D721Med (cell line): Measurements from ENCODE around the gene CCM2L.

ENCODE experiments used
- DNase-seq: peaks from one replicate; pipeline ENCODE4 v3.0.0; 2011; ENCODE audit warnings: low spot score; ENCODE audit not compliant: insufficient read length
- FAIRE-seq: peaks from 2 replicates; lab custom pipeline; 2011; peaks lifted over from hg19 to GRCh38; lab: Jason Lieb, UNC
- TF ChIP-seq, protein P1 (sequence below): IDR thresholded peaks from 2 replicates; pipeline ENCODE4 v1.5.1; 2012; ENCODE audit warnings: mild to moderate bottlenecking, control low read depth; ENCODE audit not compliant: insufficient read depth; ENCODE audit errors: missing control alignments

CCM2L gene

DNA sequence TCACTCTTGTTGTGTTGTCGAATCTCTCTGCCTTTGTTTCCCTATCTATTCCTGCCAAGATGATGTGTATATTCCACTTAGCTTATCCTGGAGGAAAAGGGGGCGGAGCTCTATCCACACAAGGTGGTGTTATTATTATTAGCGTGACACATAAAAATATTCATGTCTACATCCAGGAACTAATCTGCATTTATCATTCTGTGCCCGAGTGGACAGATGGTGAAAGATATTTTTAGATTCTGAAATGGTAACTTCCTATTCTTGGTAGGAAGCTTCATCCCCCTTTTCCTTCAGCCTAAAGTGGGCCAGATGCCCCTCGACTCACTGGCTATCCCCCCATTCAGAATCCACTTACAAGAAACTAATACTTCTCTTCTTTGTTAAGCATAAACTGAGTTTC is 40.2 kb upstream of the CCM2L start:
- FAIRE-seq (no peak), DNase-seq (no peak)
- TF ChIP-seq, protein P1, sequence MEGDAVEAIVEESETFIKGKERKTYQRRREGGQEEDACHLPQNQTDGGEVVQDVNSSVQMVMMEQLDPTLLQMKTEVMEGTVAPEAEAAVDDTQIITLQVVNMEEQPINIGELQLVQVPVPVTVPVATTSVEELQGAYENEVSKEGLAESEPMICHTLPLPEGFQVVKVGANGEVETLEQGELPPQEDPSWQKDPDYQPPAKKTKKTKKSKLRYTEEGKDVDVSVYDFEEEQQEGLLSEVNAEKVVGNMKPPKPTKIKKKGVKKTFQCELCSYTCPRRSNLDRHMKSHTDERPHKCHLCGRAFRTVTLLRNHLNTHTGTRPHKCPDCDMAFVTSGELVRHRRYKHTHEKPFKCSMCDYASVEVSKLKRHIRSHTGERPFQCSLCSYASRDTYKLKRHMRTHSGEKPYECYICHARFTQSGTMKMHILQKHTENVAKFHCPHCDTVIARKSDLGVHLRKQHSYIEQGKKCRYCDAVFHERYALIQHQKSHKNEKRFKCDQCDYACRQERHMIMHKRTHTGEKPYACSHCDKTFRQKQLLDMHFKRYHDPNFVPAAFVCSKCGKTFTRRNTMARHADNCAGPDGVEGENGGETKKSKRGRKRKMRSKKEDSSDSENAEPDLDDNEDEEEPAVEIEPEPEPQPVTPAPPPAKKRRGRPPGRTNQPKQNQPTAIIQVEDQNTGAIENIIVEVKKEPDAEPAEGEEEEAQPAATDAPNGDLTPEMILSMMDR: no peak

DNA sequence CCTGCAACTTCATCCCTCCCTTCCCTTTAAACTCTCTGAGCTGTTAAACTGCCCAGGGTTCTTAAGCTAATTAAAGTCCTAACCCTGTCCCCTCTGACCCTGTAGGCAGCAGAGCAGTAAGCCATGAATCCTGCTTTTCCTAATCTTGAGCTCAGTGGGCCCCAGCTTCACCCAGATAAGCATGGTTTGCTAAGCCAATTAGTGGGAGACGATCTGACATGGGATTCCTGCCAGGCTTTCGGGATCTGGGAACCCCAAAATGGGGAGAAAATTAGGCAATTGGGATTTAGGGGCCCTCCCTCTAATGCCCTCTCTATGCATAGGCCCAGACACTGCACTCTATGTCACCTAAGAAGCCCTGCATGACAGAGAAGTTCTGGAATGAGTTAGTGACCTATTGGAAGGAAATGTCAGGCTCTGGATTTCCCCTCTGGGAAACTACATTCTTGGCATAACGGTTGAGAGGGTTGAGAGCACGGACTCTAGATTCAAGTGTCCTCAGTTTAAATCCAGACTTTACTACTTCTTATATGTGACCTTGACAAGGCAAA is 37.7 kb upstream of the CCM2L start:
- TF ChIP-seq, protein P1: no peak
- DNase-seq (no peak), FAIRE-seq (no peak)

DNA sequence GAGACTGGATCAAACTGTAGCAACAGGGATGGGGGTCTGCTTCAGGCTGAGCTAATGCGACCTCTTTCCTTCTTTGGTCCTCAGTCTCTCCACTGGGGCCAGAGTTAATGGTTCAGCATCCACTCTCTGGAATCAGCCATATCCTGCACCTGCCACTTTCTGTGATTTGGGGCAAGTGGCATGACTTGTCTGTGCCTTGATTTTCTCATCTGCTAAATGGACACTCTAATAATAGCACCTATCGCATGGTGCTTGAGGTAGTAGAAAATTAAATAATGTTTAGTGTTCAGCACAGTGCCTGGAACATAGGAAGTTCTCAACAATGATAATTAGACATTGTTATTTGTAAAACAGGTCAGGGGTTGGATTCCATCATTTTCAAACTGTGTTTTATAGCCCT is 35.9 kb upstream of the CCM2L start:
- TF ChIP-seq, protein P1: no peak
- FAIRE-seq (no peak), DNase-seq (no peak)

DNA sequence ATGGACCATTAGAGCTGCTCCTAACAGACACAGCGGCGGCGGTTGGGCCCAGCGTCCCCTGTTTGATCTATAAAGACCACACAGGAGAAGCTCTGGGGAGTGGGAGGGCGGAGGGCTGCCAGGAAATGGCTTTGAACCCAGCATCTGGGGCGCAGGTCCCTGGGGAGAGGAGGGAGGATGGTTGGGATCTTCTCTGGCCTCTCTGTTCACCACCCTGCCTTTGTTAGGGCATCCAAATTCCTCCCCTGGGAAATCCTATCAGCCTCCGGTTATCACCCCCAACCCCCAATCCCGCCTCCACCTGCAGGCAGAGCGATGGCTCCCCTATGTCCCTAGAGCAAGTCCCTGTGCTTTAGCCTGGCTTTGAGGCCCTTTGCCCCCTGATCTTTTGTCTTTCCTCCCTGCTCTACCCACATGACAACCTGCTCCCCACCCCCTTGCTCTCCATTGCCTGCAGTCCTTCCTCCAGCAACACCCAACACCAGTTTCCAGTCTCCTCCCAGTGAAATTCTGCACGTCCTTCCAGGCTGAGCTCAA is 35.2 kb upstream of the CCM2L start:
- FAIRE-seq (no peak), DNase-seq (no peak)
- TF ChIP-seq, protein P1: no peak

DNA sequence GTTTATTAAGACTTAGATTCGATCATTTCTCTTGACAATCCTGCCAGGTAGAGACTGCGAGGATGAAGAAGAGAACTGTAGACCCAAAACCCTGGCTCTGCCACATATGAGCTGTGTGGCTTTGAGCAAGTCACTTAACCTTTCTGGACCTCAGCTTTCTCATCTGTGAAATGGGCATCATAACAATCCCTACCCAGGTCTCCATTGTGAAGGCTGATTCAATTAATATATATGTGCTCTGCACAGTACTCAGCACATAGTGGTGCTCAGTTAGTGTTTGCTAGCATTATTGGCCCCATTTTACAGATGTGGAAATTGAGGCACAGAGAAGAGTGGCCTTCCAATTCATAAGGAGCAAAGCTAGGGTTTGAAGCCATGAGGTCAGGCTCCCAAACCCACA is 34.4 kb upstream of the CCM2L start:
- no peak for FAIRE-seq

DNA sequence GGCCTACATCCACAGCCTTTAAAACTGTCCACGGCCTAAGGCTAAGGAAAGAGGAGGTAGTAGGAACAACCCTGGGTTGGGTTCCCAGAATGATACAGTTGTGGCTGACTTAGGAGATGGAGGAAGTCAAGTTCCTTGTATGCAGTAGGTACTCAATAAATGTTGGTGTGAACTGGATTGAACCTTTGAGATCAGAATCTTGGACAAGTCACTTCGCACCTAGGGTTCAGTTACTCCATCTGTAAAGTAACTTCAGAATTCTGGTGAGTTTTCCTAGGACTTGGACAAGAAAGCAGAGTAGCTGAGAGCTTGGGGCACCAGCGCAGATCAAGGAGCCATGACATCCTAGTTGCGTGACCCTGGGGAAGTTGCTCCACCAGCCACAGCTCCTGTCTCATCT is 33.2 kb upstream of the CCM2L start:
- DNase-seq (no peak), FAIRE-seq (no peak)
- TF ChIP-seq, protein P1: no peak

More for the DNA sequence above, 34.4 kb upstream of the CCM2L start:
- DNase-seq: no peak
- TF ChIP-seq, protein P1: no peak

DNA sequence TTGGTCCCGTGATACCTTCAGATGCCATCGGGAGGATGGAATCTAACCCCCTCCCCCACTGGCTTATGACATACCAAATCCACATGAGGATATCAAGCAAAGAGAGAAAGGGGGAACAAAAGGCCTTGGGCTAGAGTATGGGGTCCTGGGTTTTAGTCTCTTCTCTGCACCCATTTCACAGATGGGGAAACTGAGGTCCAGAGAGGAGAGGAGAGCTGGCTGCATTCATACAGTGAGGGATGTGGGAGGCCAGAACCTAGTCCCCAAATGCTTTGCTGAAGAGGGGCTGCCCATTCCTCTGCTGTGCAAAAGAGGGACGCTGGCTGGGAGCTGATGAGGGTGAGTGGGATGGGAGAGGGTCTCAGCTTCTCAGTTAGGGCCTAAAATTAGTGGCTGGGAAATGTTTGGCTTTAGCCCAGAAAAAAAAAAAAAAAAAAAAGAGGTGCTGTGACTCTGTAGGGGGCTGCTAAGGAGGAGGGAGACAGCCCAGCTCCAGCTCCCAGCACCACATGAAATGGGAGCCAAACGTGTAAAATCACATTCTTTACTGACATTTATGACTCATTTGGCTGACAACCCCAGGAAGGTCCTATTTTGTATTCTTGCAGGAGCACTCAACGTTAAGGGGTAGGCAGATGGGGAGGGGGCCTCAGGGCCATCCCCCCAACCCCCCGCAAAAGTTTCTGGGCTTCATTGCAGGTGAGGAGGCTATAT is 30.4 kb upstream of the CCM2L start:
- DNase-seq: no peak
- TF ChIP-seq, protein P1: no peak
- no peak for FAIRE-seq
